ENCODE results near the gene CENPX.

CENPX gene

DNA sequence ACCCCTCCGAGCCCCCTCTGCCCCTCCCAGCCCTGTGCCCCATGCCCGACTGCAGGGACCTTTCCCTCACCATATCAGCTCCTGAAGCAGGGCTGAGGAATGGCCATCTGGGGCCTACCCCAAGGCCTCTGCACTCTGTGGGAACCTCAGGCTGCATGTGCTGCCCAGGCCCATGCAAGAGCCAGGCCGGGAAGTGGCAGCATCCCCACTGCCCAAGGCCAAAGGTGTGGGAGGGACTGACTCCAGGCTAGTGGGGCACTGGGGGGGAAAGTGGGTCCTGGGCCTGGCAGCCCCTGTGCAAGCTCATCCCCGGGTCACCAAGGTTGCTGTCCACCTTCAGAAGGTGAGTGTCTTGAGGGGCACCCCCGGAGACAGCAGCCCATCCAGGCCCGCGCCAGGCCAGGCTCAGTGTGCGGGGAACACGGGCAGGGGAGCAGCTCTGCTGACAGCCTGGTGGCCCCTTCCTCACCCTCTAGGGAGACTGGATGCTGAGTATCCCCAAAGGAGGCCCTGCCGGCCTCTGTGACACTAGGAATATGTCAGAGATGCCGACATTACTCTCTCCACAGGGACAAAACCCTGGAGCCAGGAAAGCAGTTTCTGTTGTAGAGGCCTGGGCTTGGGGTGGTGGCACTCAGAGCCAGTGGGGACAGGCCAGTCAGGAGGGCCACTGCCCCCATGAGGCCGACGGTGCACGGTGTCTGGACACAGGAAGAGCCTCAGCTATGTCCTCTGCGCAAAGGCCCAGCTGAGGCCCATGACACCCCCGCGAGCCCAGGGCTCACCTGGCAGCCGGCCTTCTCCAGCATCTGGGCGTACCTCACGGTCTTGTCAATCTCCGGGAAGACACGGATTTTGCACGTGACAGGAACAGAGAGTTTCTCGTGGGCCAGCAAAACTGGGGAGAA is 39.7 kb upstream of the CENPX start:
- H3K9me3 ChIP-seq (ENCODE audit: insufficient read depth, low read length) = no peaks in the 10 kb centered on the region
- peaks cover 29% of the 10 kb centered on the region for H3K36me3 ChIP-seq (replicated peaks; ENCODE audit: low read depth, low read length)
- no peak overlapping the region for H3K9ac ChIP-seq (ENCODE audit: low read length)
- H4K20me1 ChIP-seq (ENCODE audit: insufficient read depth, low read length) = no peaks in the 10 kb centered on the region
- H3K79me2 ChIP-seq (ENCODE audit: low read length) = peaks cover 28% of the 10 kb centered on the region
- no peaks in the 10 kb centered on the region for H3K27me3 ChIP-seq (ENCODE audit: low read depth, low read length)
- H3K27ac ChIP-seq (ENCODE audit: low read length) = no peak overlapping the region
- H2AFZ ChIP-seq (ENCODE audit: low read depth, low read length) = no peak overlapping the region
- peaks cover 14% of the 10 kb centered on the region for H3K4me1 ChIP-seq (ENCODE audit: low read length)
- H3K4me3 ChIP-seq (ENCODE audit: low read length) = no peak overlapping the region
- TF ChIP-seq, protein P1, sequence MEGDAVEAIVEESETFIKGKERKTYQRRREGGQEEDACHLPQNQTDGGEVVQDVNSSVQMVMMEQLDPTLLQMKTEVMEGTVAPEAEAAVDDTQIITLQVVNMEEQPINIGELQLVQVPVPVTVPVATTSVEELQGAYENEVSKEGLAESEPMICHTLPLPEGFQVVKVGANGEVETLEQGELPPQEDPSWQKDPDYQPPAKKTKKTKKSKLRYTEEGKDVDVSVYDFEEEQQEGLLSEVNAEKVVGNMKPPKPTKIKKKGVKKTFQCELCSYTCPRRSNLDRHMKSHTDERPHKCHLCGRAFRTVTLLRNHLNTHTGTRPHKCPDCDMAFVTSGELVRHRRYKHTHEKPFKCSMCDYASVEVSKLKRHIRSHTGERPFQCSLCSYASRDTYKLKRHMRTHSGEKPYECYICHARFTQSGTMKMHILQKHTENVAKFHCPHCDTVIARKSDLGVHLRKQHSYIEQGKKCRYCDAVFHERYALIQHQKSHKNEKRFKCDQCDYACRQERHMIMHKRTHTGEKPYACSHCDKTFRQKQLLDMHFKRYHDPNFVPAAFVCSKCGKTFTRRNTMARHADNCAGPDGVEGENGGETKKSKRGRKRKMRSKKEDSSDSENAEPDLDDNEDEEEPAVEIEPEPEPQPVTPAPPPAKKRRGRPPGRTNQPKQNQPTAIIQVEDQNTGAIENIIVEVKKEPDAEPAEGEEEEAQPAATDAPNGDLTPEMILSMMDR (IDR thresholded peaks at IDR 0.05; ENCODE audit: low read depth, low read length) = no peak
- no peak for TF ChIP-seq EZH2phosphoT487 (IDR thresholded peaks at IDR 0.05; ENCODE audit: low read depth)
- H3K4me2 ChIP-seq (ENCODE audit: low read length) = no peak overlapping the region

DNA sequence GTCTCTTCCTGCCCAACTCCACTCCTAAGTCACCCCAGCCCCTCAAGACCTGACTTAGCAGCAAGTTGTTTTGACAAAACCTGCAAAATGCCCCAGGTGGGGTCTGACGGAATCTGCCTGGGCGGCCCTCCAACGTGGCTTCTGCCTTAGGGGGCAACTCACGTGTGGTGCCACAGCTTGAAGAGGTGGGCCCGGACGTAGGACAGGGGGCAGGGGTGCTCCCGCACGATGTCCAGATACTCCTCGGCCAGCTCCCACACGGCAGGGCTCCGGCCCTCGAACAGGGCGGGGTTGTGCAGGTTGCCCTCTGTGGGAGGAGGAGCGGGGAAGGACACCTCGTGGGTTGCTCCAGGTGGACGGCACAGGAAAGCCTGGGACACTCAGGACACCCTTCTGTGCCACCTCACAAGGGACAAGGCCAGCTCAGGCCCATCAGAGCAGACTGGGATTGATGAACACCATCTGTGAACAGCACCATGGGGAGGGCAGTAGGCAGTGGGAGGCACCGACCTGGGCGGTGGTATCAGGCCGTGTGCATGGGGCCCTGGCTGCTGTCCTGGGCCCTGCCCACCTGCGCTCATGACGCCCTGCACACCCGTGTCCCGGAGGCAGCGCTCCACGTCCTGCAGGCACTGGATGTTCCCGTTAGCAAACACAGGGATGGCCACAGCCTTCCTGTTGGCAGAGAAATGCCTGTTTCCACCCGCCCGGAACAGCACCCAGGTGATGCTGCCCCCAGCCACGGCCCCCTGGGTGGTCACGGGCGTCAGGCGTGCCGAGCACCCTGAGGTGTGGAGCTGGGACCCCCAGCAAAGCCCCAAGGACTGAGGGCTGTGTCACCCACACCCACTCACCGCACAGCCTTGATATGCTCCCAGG is 38.6 kb upstream of the CENPX start:
- Histone ChIP-seq H3K36me3 (replicated peaks; ENCODE audit: low read depth, low read length) (peaks cover 30% of the 10 kb centered on the region), H3K27ac (ENCODE audit: low read length) (no peak overlapping the region), H3K4me1 (ENCODE audit: low read length) (peaks cover 11% of the 10 kb centered on the region), H4K20me1 (ENCODE audit: insufficient read depth, low read length) (no peaks in the 10 kb centered on the region), H2AFZ (ENCODE audit: low read depth, low read length) (no peak overlapping the region), H3K27me3 (ENCODE audit: low read depth, low read length) (no peaks in the 10 kb centered on the region), H3K79me2 (ENCODE audit: low read length) (peaks cover 28% of the 10 kb centered on the region), H3K9me3 (ENCODE audit: insufficient read depth, low read length) (no peaks in the 10 kb centered on the region), H3K9ac (ENCODE audit: low read length) (no peak overlapping the region), H3K4me3 (ENCODE audit: low read length) (no peak overlapping the region), H3K4me2 (ENCODE audit: low read length) (no peak overlapping the region)
- no peak for TF ChIP-seq EZH2phosphoT487 (IDR thresholded peaks at IDR 0.05; ENCODE audit: low read depth)
- TF ChIP-seq, protein P1 (IDR thresholded peaks at IDR 0.05; ENCODE audit: low read depth, low read length) = no peak

DNA sequence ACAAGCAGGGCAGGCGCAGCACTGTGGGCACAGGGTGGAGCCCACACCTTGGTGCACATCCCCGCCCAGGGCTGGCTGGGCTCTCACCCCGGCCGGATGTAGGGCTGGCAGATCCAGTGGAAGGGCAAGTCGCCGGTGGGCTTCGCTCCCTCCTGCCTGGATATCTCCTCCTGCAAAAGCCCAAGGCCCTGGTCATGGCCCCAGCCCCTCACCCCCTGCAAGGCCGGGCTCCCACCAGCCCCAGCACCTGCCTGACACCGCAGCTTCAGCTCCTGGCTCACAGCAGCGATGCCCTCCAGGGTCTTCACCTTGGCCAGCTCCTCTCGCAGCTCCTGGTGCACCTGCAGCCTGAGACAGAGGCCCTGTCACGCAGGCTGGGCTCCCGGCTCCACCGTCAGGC is 37.9 kb upstream of the CENPX start:
- no peak for TF ChIP-seq EZH2phosphoT487 (IDR thresholded peaks at IDR 0.05; ENCODE audit: low read depth)
- TF ChIP-seq, protein P1 (IDR thresholded peaks at IDR 0.05; ENCODE audit: low read depth, low read length) = no peak
- Histone ChIP-seq H3K4me1 (ENCODE audit: low read length) (peaks cover 10% of the 10 kb centered on the region), H3K27me3 (ENCODE audit: low read depth, low read length) (no peaks in the 10 kb centered on the region), H3K9me3 (ENCODE audit: insufficient read depth, low read length) (no peaks in the 10 kb centered on the region), H3K9ac (ENCODE audit: low read length) (no peak overlapping the region), H3K4me3 (ENCODE audit: low read length) (no peak overlapping the region), H3K4me2 (ENCODE audit: low read length) (no peak overlapping the region), H3K79me2 (ENCODE audit: low read length) (peaks cover 23% of the 10 kb centered on the region), H2AFZ (ENCODE audit: low read depth, low read length) (no peak overlapping the region), H3K36me3 (replicated peaks; ENCODE audit: low read depth, low read length) (peaks cover 32% of the 10 kb centered on the region), H4K20me1 (ENCODE audit: insufficient read depth, low read length) (no peaks in the 10 kb centered on the region), H3K27ac (ENCODE audit: low read length) (no peak overlapping the region)

DNA sequence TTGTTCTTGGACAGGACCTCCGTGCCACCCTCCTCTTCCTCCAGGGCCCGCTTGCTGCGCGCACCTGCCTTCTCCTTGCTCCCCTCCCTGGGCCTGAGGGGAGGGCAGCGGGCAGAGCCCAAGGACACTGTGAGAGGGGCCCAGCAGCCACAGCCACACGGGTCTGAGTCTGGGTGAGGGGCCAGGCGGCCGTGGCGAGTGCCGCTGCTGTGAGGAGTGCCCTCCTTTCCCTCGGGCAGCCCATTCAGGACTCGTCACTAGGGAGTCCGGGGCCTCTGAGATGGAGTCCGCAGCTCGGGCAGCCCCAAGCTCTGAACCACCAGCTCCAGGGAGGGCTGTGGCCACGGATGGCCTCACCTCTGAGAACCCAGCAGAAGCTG is 37.3 kb upstream of the CENPX start:
- Histone ChIP-seq H3K9me3 (ENCODE audit: insufficient read depth, low read length) (no peaks in the 10 kb centered on the region), H3K4me3 (ENCODE audit: low read length) (no peak overlapping the region), H3K36me3 (replicated peaks; ENCODE audit: low read depth, low read length) (peaks cover 35% of the 10 kb centered on the region), H3K79me2 (ENCODE audit: low read length) (peaks cover 17% of the 10 kb centered on the region), H3K4me2 (ENCODE audit: low read length) (no peak overlapping the region), H3K4me1 (ENCODE audit: low read length) (peaks cover 10% of the 10 kb centered on the region), H2AFZ (ENCODE audit: low read depth, low read length) (no peak overlapping the region), H3K9ac (ENCODE audit: low read length) (no peak overlapping the region), H3K27ac (ENCODE audit: low read length) (no peak overlapping the region), H4K20me1 (ENCODE audit: insufficient read depth, low read length) (no peaks in the 10 kb centered on the region), H3K27me3 (ENCODE audit: low read depth, low read length) (no peaks in the 10 kb centered on the region)
- TF ChIP-seq, protein P1 (IDR thresholded peaks at IDR 0.05; ENCODE audit: low read depth, low read length) = no peak
- TF ChIP-seq EZH2phosphoT487 (IDR thresholded peaks at IDR 0.05; ENCODE audit: low read depth) = no peak

Measured in OCI-LY3 (cell line).